Skeletal muscle tissue (tissue), 5 donors: ENCODE measurements around the gene IARS2. TPM values are rescaled to one million over a fixed set of nuclear protein-coding genes. Genes with fewer than 3 reads are reported as not detected.

ENCODE experiments used
- H3K27ac ChIP-seq: one replicate; pipeline ENCODE4 v1.7.0; 2013; ENCODE audit warnings: mild to moderate bottlenecking, low read depth, low read length, inconsistent platforms
- H3K27me3 ChIP-seq, 3 donors: one replicate each; pipeline ENCODE4 v1.7.0; 2013; ENCODE audit warnings: low read length in 3 of 3; ENCODE audit not compliant: control insufficient read depth in 3 of 3, insufficient read depth in 3 of 3
- H3K36me3 ChIP-seq, 3 donors: one replicate each; pipeline ENCODE4 v1.7.0; 2013; ENCODE audit warnings: low read length in 3 of 3; ENCODE audit not compliant: control insufficient read depth in 3 of 3, insufficient read depth in 3 of 3
- H3K4me1 ChIP-seq, 3 donors: one replicate each; pipeline ENCODE4 v1.7.0; 2013; ENCODE audit warnings: low read length in 3 of 3, mild to moderate bottlenecking in 3 of 3; ENCODE audit not compliant: control insufficient read depth in 3 of 3, insufficient read depth in 3 of 3
- H3K4me3 ChIP-seq, 3 donors: one replicate each; pipeline ENCODE4 v1.7.0; 2013; ENCODE audit warnings: low read length in 3 of 3
- H3K9ac ChIP-seq, 3 donors: one replicate each; pipeline ENCODE4 v1.7.0; 2013; ENCODE audit warnings: low read length in 3 of 3, mild to moderate bottlenecking in 3 of 3, moderate library complexity in 2 of 3, low read depth in 1 of 3
- H3K9me3 ChIP-seq, 3 donors: one replicate each; pipeline ENCODE4 v1.7.0; 2013; ENCODE audit warnings: low read length in 3 of 3; ENCODE audit not compliant: control insufficient read depth in 3 of 3
- small RNA-seq: library from RNA; depleted of rRNA; stranded (forward); fragments of <200 nt; gene quantifications from one replicate; pipeline ENCODE3, GENCODE V24; 2014
- total RNA-seq: library from RNA; depleted of rRNA; stranded (reverse); fragments of >200 nt; gene quantifications from one replicate; pipeline ENCODE4 v1.2.3, GENCODE V29; 2014
- donor health status: Osteomylitis.

The IARS2 gene
- total RNA-seq, 1 donor from 2014 or later: 78.3 TPM

DNA sequence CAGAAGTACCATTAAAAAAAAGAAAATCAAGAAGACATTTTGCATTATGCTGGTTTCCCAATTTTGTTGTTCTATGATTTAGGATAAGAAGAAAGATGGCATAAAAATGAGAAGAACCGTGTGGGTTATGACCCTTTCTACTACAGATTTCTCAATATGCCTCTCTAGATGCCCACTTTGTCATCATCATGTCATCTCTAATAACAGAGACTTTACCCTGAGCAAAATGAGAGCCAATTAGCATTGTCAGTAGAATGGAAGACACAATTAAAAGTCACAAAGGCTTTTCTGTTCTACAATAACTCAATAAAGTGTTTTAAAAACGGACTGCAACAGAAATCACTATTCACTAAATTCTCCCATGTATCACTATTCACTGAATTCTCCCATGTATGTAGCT lies 92.8 kb downstream of the IARS2 start:
- no peaks in the 10 kb centered on the region for H3K4me1 ChIP-seq
- peaks cover 4 to 31% (median 22%) of the 10 kb centered on the region in 3 donors for H3K36me3 ChIP-seq

DNA sequence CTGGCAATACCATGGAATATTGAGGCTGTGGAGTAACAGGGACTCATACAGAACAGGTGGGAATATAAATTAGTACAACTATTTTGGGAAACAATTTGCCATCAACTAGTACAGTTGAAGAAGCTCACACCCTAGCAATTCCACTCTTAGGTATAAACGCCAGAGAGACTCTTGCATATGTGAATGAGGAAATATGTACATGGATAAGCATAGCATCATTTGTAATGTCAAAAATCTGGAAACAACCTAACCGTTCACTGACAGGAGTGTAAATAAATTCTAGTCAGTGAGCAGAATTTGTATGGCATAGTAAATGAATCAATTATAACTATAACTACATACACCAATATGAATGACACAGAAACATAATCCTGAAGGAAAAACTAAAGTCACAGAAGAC lies 94.6 kb downstream of the IARS2 start:
- H3K36me3 ChIP-seq: peaks cover 12 to 38% (median 35%) of the 10 kb centered on the region in 3 donors

More for the DNA sequence above, 92.8 kb downstream of the IARS2 start:
- no peaks in the 10 kb centered on the region for H3K9me3 ChIP-seq
- no peak overlapping the region for H3K27ac ChIP-seq
- no peak overlapping the region for H3K9ac ChIP-seq
- no peak overlapping the region for H3K4me3 ChIP-seq
- H3K27me3 ChIP-seq: no peaks in the 10 kb centered on the region

DNA sequence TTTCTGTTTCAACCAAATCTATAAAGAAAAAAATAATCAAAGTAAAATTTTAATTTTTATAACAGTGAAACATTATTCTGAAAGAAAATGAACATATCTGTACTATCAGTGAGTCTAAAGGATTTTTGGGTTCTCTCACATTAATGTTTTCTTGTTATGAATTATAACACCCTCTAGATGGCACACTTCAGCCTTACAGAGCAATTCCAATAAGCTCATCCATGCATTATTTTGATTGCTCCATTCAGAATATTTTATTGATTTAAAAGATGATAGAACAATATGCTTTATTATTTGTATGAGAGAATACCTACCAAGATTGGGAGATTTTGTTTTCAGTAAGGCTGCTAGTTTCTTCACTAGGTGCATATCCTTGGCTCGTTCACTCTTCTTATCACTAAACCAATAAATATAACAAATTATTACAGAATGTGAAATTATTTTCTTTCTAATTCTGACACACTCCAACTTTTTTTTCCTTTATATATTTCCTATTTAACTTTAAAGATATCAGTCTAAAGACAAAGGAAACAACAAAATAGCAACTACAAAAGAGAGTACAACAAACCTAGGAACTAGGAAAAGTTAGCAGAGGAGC lies 95.9 kb downstream of the IARS2 start:
- Histone ChIP-seq H3K27me3 (no peaks in the 10 kb centered on the region), H3K4me3 (no peak overlapping the region), H3K36me3 (peaks cover 12 to 45% (median 42%) of the 10 kb centered on the region in 3 donors), H3K9me3 (no peaks in the 10 kb centered on the region), H3K9ac (no peak overlapping the region), H3K4me1 (no peaks in the 10 kb centered on the region), H3K27ac (no peak overlapping the region)

More for the DNA sequence above, 94.6 kb downstream of the IARS2 start:
- Histone ChIP-seq H3K9ac (no peak overlapping the region), H3K4me3 (no peak overlapping the region), H3K27me3 (no peaks in the 10 kb centered on the region), H3K9me3 (no peaks in the 10 kb centered on the region), H3K4me1 (no peaks in the 10 kb centered on the region), H3K27ac (no peak overlapping the region)

DNA sequence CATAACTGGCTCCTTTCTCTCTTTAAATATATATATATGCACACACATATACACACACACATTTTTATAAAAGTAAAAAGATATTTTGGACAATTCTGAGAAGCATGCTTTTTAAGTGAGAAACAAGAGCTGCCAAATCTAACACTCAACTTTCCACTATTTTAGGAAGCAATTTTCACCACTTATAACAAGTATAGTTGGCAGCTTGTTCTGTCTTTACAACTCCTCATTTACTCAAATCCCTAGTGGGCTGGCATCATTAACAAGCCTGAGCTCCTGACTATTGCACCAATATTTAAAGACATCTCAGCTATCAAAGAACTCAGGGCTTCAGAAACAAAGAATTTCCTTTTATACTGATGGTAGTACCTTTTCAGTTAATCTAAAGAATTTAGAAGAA lies 101.8 kb downstream of the IARS2 start:
- H3K36me3 ChIP-seq: peaks cover 12 to 43% (median 41%) of the 10 kb centered on the region in 3 donors
- H3K9me3 ChIP-seq: no peaks in the 10 kb centered on the region
- no peak overlapping the region for H3K4me3 ChIP-seq
- H3K27ac ChIP-seq: no peak overlapping the region
- no peak overlapping the region for H3K9ac ChIP-seq
- H3K27me3 ChIP-seq: no peaks in the 10 kb centered on the region
- H3K4me1 ChIP-seq: no peaks in the 10 kb centered on the region

Small RNA genes lying within 50 kb of the gene (small RNA-seq; reads per million reads assigned to genes)
- gene MIR194-1 (1.1 reads per million, percentile 79 among the genes with 10 or more reads in this experiment), gene MIR215 (18.7 reads per million, percentile 93 among the genes with 10 or more reads in this experiment)

Other genes with a start within 250 kb of the IARS2 start
- 1.0 TPM for gene SLC30A10, start 165.6 kb upstream of the IARS2 start, total RNA-seq
- gene EPRS1, start 47.6 kb upstream of the IARS2 start, total RNA-seq: 88.2 TPM
- 18.8 TPM for gene BPNT1, start 4.3 kb upstream of the IARS2 start, total RNA-seq
- gene RAB3GAP2, start 178.3 kb downstream of the IARS2 start, total RNA-seq: 23.0 TPM